Cardiac fibroblast (primary cell): ENCODE measurements around the gene ETV2.
A peak's percentile ranks its signal among the peaks of the same experiment; 100 is the strongest.
"Not testable (repeated sequence)": the region's sequence is repeated elsewhere in the genome, so short reads cannot be mapped to it uniquely, and the experiment has no call there.

ENCODE experiments used
- DNase-seq, 2 donors: peaks; one replicate each; pipeline versions ENCODE4 v3.0.0 to v3.0.0-alpha.2; 2010; ENCODE audit warnings: low read depth in 2 of 2
- H3K4me3 ChIP-seq, 2 donors: replicated peaks in 1 of 2; 1 replicate in 1 of 2; 2 replicates in 1 of 2; pipeline ENCODE4 v1.5.1; 2011; ENCODE audit warnings: low read depth in 2 of 2, low read length in 2 of 2, mild to moderate bottlenecking in 2 of 2, moderate library complexity in 1 of 2
- TF ChIP-seq, protein P1 (sequence below): IDR thresholded peaks from one replicate; pipeline ENCODE4 v1.5.1; 2011; ENCODE audit warnings: low read depth, mild to moderate bottlenecking, low read length, inconsistent platforms

ETV2 gene, protein sequence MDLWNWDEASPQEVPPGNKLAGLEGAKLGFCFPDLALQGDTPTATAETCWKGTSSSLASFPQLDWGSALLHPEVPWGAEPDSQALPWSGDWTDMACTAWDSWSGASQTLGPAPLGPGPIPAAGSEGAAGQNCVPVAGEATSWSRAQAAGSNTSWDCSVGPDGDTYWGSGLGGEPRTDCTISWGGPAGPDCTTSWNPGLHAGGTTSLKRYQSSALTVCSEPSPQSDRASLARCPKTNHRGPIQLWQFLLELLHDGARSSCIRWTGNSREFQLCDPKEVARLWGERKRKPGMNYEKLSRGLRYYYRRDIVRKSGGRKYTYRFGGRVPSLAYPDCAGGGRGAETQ

DNA sequence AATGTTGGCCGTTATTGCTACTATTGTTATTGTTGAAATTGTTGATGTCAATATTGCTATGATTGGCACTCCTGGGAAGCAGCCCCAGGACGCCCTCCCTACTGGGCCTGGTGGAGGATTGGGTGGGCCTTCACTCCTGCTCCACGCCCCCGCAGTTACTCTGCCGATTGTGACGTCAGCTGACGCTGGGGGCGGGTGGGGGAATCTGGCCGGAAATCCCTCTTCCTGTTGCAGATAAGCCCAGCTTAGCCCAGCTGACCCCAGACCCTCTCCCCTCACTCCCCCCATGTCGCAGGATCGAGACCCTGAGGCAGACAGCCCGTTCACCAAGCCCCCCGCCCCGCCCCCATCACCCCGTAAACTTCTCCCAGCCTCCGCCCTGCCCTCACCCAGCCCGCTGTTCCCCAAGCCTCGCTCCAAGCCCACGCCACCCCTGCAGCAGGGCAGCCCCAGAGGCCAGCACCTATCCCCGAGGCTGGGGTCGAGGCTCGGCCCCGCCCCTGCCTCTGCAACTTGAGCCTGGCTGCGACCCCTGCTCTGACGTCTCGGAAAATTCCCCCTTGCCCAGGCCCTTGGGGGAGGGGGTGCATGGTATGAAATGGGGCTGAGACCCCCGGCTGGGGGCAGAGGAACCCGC, at the start of gene ETV2:
Gene ETV2, plus strand, starts transcription at position 231 of the 637 bp plus-strand sequence. CDS start 716 bp downstream, outside the sequence.
- H3K4me3 ChIP-seq: no peak within 1 kb of the TSS
- DNase-seq: peak; percentile 25 to 61
- TF ChIP-seq, protein P1, sequence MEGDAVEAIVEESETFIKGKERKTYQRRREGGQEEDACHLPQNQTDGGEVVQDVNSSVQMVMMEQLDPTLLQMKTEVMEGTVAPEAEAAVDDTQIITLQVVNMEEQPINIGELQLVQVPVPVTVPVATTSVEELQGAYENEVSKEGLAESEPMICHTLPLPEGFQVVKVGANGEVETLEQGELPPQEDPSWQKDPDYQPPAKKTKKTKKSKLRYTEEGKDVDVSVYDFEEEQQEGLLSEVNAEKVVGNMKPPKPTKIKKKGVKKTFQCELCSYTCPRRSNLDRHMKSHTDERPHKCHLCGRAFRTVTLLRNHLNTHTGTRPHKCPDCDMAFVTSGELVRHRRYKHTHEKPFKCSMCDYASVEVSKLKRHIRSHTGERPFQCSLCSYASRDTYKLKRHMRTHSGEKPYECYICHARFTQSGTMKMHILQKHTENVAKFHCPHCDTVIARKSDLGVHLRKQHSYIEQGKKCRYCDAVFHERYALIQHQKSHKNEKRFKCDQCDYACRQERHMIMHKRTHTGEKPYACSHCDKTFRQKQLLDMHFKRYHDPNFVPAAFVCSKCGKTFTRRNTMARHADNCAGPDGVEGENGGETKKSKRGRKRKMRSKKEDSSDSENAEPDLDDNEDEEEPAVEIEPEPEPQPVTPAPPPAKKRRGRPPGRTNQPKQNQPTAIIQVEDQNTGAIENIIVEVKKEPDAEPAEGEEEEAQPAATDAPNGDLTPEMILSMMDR: no peak

DNA sequence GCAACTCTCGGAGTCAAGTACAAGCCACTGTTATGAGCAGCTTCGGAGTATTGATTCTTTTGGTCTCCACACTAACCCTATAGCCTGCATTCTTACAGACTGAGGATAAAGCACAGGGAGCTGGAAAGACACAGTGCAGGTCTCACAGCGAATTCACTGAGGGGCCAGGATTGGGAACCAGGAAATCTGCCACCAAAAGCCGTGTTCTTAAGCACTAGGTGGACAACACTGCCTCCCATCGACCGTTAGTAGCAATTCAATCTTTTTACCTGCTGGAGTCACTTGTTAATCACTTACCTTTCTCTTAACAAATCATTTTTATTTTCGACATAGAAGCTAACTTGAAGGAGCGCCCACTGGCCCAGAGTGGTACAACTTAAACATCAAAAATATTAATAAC, 49.3 kb upstream of the ETV2 start:
- H3K4me3 ChIP-seq: no peak overlapping the region
- TF ChIP-seq, protein P1: peak; percentile 56
- peak; percentile 63 to 70 for DNase-seq

DNA sequence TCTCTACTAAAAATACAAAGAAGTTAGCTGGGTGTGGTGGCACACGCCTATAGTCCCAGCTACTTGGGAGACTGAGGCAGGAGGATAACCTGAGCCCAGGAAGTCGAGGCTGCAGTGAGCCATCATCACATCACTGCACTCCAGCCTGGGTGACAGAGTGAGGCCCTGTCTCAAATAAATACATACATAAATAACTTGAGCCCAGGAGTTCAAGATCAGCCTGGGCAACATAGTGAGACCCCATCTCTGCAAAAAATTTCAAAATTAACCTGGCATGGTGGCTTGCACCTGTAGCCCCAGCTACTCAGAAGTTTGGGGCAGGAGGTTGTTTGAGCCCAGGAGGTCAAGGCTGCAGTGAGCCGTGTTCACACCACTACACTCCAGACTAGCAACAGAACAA, 46.5 kb upstream of the ETV2 start:
- DNase-seq, H3K4me3 ChIP-seq: not testable (repeated sequence)

DNA sequence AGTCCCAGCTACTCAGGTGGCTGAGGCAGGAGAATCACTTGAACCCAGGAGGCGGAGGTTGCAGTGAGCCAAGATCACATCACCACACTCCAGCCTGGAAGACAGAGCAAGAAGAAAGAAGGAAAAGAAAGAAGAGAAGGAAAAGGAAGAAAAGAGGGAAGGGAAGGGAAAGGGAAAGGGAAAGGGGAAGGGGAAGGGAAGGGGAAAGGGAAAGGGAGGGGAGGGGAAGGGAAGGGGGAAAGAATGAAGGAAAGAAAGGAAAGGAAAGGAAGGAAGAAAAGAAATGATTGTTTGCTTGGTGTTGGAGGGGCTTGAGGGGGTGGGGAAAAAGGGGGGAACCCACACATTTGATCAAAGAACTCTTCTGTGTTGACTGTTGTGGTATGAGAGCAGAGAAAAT, 45.6 kb upstream of the ETV2 start:
- no peak for DNase-seq
- TF ChIP-seq, protein P1: no peak
- H3K4me3 ChIP-seq: no peak overlapping the region

DNA sequence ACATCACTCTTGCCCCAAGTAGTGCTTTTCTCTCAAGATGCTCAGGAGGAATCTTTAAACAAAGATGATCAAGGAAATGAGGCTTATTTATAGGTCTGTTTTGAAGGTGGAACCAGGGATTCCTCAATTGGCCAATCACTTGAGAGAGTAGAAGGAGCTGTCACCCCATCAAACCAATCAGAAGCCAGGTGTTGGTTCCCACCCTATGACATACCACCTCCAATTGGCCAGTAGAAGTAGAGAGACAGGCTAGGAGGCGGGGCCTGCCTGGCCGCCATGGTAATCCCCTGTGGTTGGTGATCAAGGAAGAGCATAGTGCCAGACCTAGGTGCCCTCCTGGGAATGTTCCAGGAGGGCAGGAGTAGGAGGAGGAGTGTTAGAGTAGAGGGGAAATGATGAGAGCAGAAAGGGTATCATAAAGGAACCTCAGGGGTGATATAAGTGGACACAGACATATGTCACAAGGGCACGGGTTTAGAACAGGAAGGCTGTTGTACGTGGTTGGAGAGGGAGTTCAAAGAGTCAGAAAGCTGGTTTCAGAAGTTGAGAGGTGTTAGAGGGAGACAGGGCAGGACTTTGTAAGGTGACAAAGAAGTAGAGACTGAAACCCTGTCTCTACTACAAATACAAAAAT, 45.1 kb upstream of the ETV2 start:
- no peak overlapping the region for H3K4me3 ChIP-seq
- TF ChIP-seq, protein P1: no peak
- DNase-seq: peak in 1 of 2 donors; percentile 33

DNA sequence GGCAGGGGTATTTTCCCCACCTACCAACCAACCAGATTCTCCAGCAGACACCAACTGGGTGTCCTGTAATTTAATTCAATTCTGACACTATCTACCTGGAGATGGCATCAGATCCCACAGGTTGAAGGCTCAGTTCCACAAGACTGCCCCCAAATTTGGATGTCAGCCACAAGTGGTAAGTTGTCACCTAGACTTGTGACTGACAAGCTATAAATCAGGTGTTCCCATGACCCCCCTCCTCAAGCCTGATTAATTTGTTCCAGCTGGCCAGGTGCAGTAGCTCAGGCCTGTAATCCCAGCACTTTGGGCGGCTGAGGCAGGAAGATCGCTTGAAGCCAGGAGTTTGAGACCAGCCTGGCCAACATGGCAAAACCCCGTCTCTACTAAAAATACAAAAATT, 39.6 kb upstream of the ETV2 start:
- TF ChIP-seq, protein P1: no peak
- H3K4me3 ChIP-seq: no peak overlapping the region
- no peak for DNase-seq

DNA sequence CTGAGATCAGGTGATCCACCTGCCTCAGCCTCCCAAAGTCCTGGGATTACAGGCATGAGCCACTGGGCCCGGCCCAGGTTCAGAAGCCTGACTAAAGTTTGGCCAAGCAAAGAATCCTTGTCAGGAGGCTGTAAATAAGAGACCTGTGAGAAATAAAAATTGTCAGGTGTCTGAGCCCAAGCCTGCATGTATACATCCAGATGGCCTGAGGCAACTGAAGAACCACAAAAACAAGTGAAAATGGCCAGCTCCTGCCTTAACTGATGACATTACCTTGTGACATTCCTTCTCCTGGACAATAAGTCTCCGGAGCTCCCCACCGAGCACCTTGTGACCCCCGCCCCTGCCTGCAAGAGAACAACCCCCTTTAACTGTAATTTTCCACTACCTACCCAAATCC, 37.1 kb upstream of the ETV2 start:
- H3K4me3 ChIP-seq: not testable (repeated sequence)

DNA sequence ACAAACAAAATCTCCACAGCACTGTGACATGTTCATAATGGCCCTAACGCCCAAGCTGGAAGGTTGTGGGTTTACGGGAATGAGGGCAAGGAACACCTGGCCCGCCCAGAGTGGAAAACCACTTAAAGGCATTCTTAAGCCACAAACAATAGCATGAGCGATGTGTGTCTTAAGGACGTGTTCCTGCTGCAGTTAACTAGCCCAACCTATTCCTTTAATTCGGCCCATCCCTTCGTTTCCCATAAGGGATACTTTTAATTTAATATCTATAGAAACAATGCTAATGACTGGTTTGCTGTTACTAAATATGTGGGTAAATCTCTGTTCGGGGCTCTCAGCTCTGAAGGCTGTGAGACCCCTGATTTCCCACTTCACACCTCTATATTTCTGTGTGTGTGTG, 34.4 kb upstream of the ETV2 start:
- not testable (repeated sequence) for DNase-seq, H3K4me3 ChIP-seq

More for the DNA sequence above, 37.1 kb upstream of the ETV2 start:
- not testable (repeated sequence) for DNase-seq
